Neutrophil (primary cell): ENCODE data around the gene LMAN2.
"Not testable (repeated sequence)": the region's sequence is repeated elsewhere in the genome, so short reads cannot be mapped to it uniquely, and the experiment has no call there.

Source experiments
- H3K27ac ChIP-seq: fragments of 200-600 bp; sonication (generic); 2 replicates; pipeline ENCODE4 v1.5.1; 2016; ENCODE audit warnings: mild to moderate bottlenecking, moderate library complexity
- H3K27me3 ChIP-seq: fragments of 200-600 bp; sonication (generic); 2 replicates; pipeline ENCODE4 v1.6.0; 2016; ENCODE audit warnings: mild to moderate bottlenecking
- H3K36me3 ChIP-seq: fragments of 200-600 bp; sonication (generic); 2 replicates; pipeline ENCODE4 v1.5.1; 2017
- H3K4me1 ChIP-seq, 2 experiments: fragments of 200-600 bp in 1 of 2; sonication (generic) in 1 of 2; 1 replicate in 1 of 2; 2 replicates in 1 of 2; pipeline versions ENCODE4 v1.5.1 to v1.6.1; 2013 to 2016; ENCODE audit warnings: low read depth in 1 of 2, low read length in 1 of 2, mild to moderate bottlenecking in 1 of 2, moderate library complexity in 1 of 2; ENCODE audit not compliant: control insufficient read depth in 1 of 2, insufficient read depth in 1 of 2
- H3K4me3 ChIP-seq, 2 experiments: fragments of 200-600 bp in 1 of 2; sonication (generic) in 1 of 2; 1 replicate in 1 of 2; 2 replicates in 1 of 2; pipeline ENCODE4 v1.5.1; 2013 to 2016; ENCODE audit warnings: low read depth in 1 of 2, low read length in 1 of 2, mild to moderate bottlenecking in 1 of 2, moderate library complexity in 1 of 2
- H3K9me3 ChIP-seq: fragments of 200-600 bp; sonication (generic); 2 replicates; pipeline ENCODE4 v1.5.1; 2016
- CTCF ChIP-seq: fragments of 200-600 bp; sonication (generic); IDR thresholded peaks from 2 replicates; pipeline ENCODE4 v1.5.1; 2016; ENCODE audit warnings: antibody characterized with exemption

The LMAN2 gene

GRCh38 chr5:177347699-177348098 is 3.8 kb downstream of the LMAN2 start:
- TF ChIP-seq CTCF: no peak
- H3K36me3 ChIP-seq: peaks cover 27% of the 10 kb centered on the region
- H3K4me1 ChIP-seq: peaks cover 35 to 37% of the 10 kb centered on the region in 2 experiments
- H3K27me3 ChIP-seq: no peaks in the 10 kb centered on the region
- H3K9me3 ChIP-seq: no peaks in the 10 kb centered on the region
- no peak overlapping the region for H3K27ac ChIP-seq
- no peak overlapping the region for H3K4me3 ChIP-seq

- Histone ChIP-seq H3K27me3 (no peaks in the 10 kb centered on the region), H3K9me3 (no peaks in the 10 kb centered on the region), H3K4me3 (no peak overlapping the region), H3K36me3 (peaks cover 27% of the 10 kb centered on the region), H3K4me1 (peaks cover 26 to 28% of the 10 kb centered on the region in 2 experiments), H3K27ac (no peak overlapping the region)
- TF ChIP-seq CTCF: no peak
These were observed 4.6 kb downstream of the LMAN2 start for GRCh38 chr5:177346820-177347219.

DNA sequence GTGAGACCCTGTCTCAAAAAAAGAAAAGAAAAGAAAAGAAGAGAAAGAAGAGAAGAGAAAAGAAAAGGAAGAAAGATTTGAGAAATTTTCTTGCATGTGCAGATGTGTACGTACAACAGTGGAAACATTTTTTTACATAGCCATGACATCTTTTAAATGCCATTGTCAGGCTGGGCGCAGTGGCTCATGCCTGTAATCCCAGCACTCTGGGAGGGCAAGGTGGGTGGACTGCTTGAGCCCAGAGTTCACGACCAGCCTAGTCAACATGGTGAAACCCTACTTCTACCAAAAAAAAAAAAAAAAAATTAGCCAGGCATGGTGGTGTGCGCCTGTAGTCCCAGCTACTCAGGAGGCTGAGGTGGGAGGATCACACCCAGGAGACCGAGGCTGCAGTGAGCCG is 6.6 kb downstream of the LMAN2 start:
- Histone ChIP-seq H3K27me3 (no peaks in the 10 kb centered on the region), H3K4me1 (peaks cover 18 to 24% of the 10 kb centered on the region in 2 experiments), H3K36me3 (peaks cover 25% of the 10 kb centered on the region), H3K4me3 (no peak overlapping the region), H3K27ac (no peak overlapping the region), H3K9me3 (no peaks in the 10 kb centered on the region)
- no peak for TF ChIP-seq CTCF

GRCh38 chr5:177343777-177344176 is 7.7 kb downstream of the LMAN2 start:
- H3K4me1 ChIP-seq: peaks cover 18 to 24% of the 10 kb centered on the region in 2 experiments
- H3K4me3 ChIP-seq: no peak overlapping the region
- H3K27me3 ChIP-seq: no peaks in the 10 kb centered on the region
- no peaks in the 10 kb centered on the region for H3K9me3 ChIP-seq
- peaks cover 14% of the 10 kb centered on the region for H3K36me3 ChIP-seq
- no peak overlapping the region for H3K27ac ChIP-seq
- no peak for TF ChIP-seq CTCF

DNA sequence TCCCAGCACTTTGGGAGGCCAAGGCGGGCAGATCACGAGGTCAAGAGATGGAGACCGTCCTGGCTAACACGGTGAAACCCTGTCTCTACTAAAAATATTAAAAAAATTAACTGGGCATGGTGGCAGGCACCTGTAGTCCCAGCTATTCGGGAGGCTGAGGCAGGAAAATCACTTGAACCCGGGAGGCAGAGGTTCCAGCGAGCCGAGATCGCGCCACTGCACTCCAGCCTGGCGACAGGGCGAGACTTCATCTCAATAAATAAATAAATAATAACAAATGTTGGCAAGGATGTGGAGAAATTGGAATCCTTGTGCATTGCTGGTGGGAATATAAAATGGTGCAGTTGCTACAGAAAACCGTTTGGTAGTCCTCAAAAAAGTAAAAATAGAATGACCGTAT is 8.5 kb downstream of the LMAN2 start:
- not testable (repeated sequence) for H3K4me3 ChIP-seq, H3K9me3 ChIP-seq, H3K27ac ChIP-seq, H3K27me3 ChIP-seq
- Histone ChIP-seq H3K4me1 (peaks cover 26 to 28% of the 10 kb centered on the region in 2 experiments), H3K36me3 (peaks cover 14% of the 10 kb centered on the region)

DNA sequence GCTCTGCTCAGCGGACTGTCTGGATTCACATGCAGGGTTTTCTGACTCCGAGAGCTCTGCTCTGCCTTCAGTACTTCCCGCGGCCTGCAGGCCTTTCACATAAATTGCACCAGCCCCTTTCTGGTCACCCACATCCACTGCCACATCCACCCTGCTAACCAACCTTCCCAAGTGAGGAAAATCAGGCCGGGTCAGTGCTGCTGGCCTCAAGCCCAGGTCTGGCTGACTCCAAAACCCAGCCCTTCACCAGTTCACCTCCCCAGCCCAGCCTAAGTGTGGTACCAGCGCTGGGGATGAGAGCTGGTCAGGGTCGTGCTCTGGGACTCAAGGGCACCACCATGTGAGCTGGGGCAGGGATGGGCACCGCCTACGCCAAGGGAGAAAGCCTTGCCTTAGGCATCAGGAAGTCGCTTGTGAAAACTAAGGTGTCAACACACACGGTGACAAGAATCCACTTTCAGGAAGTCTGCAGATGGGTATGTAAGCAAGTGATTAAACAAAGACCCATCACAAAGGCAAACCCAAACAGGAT is 12.3 kb downstream of the LMAN2 start:
- Histone ChIP-seq H3K4me3 (peak overlapping the region; percentile 44 to 48), H3K27me3 (no peaks in the 10 kb centered on the region), H3K9me3 (no peaks in the 10 kb centered on the region), H3K27ac (peak overlapping the region; percentile 93), H3K36me3 (peaks cover 43% of the 10 kb centered on the region), H3K4me1 (peaks cover 45 to 49% of the 10 kb centered on the region in 2 experiments)
- peak; percentile 24 for TF ChIP-seq CTCF
